Placental epithelial cell (primary cell): Measurements from ENCODE around the gene VOPP1. TPM values are rescaled to one million over a fixed set of nuclear protein-coding genes. Genes with fewer than 3 reads are reported as not detected.

Experiments used
- total RNA-seq: library from RNA; depleted of rRNA; stranded (reverse); fragments of >200 nt; gene quantifications from 2 replicates; pipeline ENCODE4 v1.2.3, GENCODE V29; 2012

Gene VOPP1, protein sequence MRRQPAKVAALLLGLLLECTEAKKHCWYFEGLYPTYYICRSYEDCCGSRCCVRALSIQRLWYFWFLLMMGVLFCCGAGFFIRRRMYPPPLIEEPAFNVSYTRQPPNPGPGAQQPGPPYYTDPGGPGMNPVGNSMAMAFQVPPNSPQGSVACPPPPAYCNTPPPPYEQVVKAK
- 15.7 and 26.8 TPM in 2 replicates for total RNA-seq

DNA sequence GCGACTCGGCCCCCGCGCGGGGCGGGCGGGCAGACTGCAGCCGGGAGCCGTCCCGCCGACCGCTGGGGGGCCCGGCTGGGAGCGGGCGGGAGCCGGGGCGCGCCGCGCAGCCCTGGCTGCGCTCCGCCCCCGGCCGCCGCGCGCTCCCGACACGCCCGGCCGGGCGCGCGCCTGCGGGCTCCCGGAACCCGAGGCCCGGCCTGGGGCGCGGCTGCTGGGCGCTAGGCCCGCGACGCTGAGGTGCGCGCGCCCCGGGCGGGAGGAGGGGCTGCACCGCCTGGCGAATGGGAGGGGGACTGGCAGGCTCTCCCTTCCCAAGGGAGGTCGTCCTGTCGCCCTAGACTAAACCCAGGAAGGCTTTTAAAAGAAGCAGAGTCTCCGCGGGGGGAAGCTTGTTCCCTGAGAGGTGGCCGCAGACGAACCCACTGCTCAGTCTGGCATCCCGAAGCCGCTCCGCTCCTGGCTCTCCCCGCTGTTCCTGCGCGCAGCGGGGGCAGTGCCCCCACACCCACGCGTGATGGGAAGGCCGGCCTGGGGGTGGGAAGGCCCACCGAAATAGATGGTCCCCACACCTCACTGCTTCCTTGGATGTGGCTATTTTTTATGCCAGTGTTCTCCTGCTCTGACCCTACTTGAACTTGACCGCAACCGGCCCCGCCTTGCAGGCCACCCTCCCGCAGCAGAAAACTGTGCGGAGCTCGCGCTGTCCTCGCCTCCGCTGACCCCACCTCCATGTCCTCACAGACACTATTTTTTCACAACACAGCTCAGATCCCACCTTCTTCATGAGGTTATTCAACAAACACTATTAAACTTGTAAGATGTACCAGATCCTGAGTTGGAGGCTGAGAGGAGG, at the start of gene VOPP1:
Gene VOPP1 (minus strand): TSS at position 125 of the 856 bp plus-strand sequence. CDS start 178 bp downstream, outside the sequence.

Other genes starting within 250 kb of the VOPP1 start
- gene LANCL2, start 207.2 kb downstream of the VOPP1 start, total RNA-seq = 15.6 and 18.5 TPM in 2 replicates